ENCODE results near the gene WBP2.

DNA sequence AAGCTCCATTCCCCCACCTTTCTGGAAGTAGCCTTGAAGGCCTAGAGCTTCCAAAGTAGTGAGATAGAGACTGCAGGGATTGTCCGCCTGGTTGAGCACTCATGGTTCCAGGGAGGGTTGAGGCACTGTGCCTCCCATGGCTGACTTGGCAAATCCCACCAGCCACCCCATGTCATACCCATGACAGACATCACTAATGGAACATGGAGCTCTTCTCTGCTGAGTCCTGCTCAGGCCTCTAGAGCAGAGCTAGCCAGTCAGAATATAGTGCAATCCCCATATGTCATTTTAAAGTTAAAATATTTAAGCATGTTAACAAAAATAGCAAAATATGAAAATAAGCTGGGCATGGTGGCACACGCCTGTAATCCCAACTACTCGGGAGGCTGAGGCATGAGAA lies 39.7 kb downstream of the WBP2 start:
- TF ChIP-seq, protein P1, sequence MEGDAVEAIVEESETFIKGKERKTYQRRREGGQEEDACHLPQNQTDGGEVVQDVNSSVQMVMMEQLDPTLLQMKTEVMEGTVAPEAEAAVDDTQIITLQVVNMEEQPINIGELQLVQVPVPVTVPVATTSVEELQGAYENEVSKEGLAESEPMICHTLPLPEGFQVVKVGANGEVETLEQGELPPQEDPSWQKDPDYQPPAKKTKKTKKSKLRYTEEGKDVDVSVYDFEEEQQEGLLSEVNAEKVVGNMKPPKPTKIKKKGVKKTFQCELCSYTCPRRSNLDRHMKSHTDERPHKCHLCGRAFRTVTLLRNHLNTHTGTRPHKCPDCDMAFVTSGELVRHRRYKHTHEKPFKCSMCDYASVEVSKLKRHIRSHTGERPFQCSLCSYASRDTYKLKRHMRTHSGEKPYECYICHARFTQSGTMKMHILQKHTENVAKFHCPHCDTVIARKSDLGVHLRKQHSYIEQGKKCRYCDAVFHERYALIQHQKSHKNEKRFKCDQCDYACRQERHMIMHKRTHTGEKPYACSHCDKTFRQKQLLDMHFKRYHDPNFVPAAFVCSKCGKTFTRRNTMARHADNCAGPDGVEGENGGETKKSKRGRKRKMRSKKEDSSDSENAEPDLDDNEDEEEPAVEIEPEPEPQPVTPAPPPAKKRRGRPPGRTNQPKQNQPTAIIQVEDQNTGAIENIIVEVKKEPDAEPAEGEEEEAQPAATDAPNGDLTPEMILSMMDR (IDR thresholded peaks at IDR 0.05) = no peak
- TF ChIP-seq POLR2A (IDR thresholded peaks at IDR 0.05) = no peak

All from thyroid gland (tissue), 4 donors.